ENCODE results near the gene SMARCC1.

GRCh38 chr3:47747558-47747957 is 34.1 kb downstream of the SMARCC1 start:
- TF ChIP-seq CTCF (IDR thresholded peaks at IDR 0.05; ENCODE audit: insufficient read depth, low read length) (no peak), GABPA (IDR thresholded peaks at IDR 0.05; ENCODE audit: low read depth) (no peak), REST (IDR thresholded peaks at IDR 0.05; ENCODE audit: insufficient replicate concordance, low read depth) (no peak)

Data from HL-60 (cell line).